PC-9 (cell line): ENCODE measurements around the gene STX16. TPM values are rescaled to one million over a fixed set of nuclear protein-coding genes. Genes with fewer than 3 reads are reported as not detected.

Experiments
- BruUV-seq: library from RNA; stranded (reverse); fragments of 400-500 nt; replicated peaks from 2 replicates; lab custom pipeline; 2021; lab: Mats Ljungman, UMichigan
- CTCF ChIA-PET: fragments of 300-600 bp; sonication (Branson Sonifier 250); formaldehyde crosslinking; loops from one replicate; lab custom pipeline; 2022; ENCODE audit warnings: antibody characterized with exemption; lab: Charles Lee
- POLR2A ChIA-PET: fragments of 300-600 bp; sonication (Branson Sonifier 250); formaldehyde crosslinking; loops from one replicate; lab custom pipeline; 2022; ENCODE audit warnings: antibody characterized with exemption; ENCODE audit not compliant: unreplicated experiment; lab: Charles Lee
- DNase-seq, 2 experiments: peaks; one replicate each; pipeline versions ENCODE4 v3.0.0 to v3.0.0-alpha.2; 2015 to 2022; ENCODE audit warnings: mixed read lengths in 1 of 2
- H2AFZ ChIP-seq: fragments of 200-600 bp; sonication (generic); 2 replicates; pipeline ENCODE4 v1.8.1; 2017; ENCODE audit warnings: antibody characterized with exemption
- H3F3A ChIP-seq: fragments of 200-600 bp; sonication (generic); 2 replicates; pipeline ENCODE4 v1.8.1; 2017; ENCODE audit warnings: antibody characterized with exemption, mild to moderate bottlenecking, low read depth; ENCODE audit not compliant: insufficient read depth
- H3K27ac ChIP-seq: fragments of 200-600 bp; sonication (generic); 2 replicates; pipeline ENCODE4 v1.6.1; 2016; ENCODE audit warnings: mixed run types
- H3K27me3 ChIP-seq: fragments of 200-600 bp; sonication (generic); 2 replicates; pipeline ENCODE4 v1.6.1; 2016; ENCODE audit warnings: low read depth, mixed run types; ENCODE audit not compliant: insufficient read depth
- H3K36me3 ChIP-seq: fragments of 200-600 bp; sonication (generic); 2 replicates; pipeline ENCODE4 v1.6.1; 2016; ENCODE audit warnings: low read depth, mixed run types
- H3K4me1 ChIP-seq: fragments of 200-600 bp; sonication (generic); replicated peaks from 2 replicates; pipeline ENCODE4 v1.6.1; 2016; ENCODE audit warnings: mixed run types; ENCODE audit not compliant: insufficient read depth
- H3K4me2 ChIP-seq: fragments of 200-600 bp; sonication (generic); 2 replicates; pipeline ENCODE4 v1.6.1; 2017; ENCODE audit warnings: mixed run types
- H3K4me3 ChIP-seq: fragments of 200-600 bp; sonication (generic); 2 replicates; pipeline ENCODE4 v1.6.1; 2016; ENCODE audit warnings: mixed run types
- H3K79me2 ChIP-seq: fragments of 200-600 bp; sonication (generic); 2 replicates; pipeline ENCODE4 v1.6.1; 2017; ENCODE audit warnings: low read depth, mixed run types
- H3K9me2 ChIP-seq: fragments of 200-600 bp; sonication (generic); 2 replicates; pipeline ENCODE4 v1.8.1; 2017; ENCODE audit warnings: mild to moderate bottlenecking; ENCODE audit not compliant: insufficient read depth
- H3K9me3 ChIP-seq: fragments of 200-600 bp; sonication (generic); 2 replicates; pipeline ENCODE4 v1.8.1; 2016; ENCODE audit warnings: low read depth; ENCODE audit not compliant: insufficient read depth
- H4K20me1 ChIP-seq: fragments of 200-600 bp; sonication (generic); 2 replicates; pipeline ENCODE4 v1.8.1; 2017; ENCODE audit not compliant: insufficient read depth
- EZH2 ChIP-seq: fragments of 200-600 bp; sonication (generic); IDR thresholded peaks from 2 replicates; pipeline ENCODE4 v1.8.0; 2017; ENCODE audit warnings: antibody characterized with exemption, low read depth
- intact Hi-C: fragments of 100-400 bp; cut with micrococcal nuclease; formaldehyde crosslinking; loops from one replicate; pipeline ENCODE4 v1.10.0; 2022; ENCODE audit not compliant: unreplicated experiment
- total RNA-seq: library from RNA; stranded (reverse); gene quantifications from 2 replicates; pipeline ENCODE4 v1.2.3, GENCODE V29; 2021
- TF ChIP-seq, protein P1 (sequence below): fragments of 200-600 bp; sonication (generic); conservative IDR thresholded peaks from 2 replicates; pipeline ENCODE4 v1.6.1; 2017; ENCODE audit warnings: mixed run types, antibody characterized with exemption, mild to moderate bottlenecking, moderate library complexity

STX16 gene
- total RNA-seq, 1 experiment from 2014 or later, result 76.3 TPM

DNA sequence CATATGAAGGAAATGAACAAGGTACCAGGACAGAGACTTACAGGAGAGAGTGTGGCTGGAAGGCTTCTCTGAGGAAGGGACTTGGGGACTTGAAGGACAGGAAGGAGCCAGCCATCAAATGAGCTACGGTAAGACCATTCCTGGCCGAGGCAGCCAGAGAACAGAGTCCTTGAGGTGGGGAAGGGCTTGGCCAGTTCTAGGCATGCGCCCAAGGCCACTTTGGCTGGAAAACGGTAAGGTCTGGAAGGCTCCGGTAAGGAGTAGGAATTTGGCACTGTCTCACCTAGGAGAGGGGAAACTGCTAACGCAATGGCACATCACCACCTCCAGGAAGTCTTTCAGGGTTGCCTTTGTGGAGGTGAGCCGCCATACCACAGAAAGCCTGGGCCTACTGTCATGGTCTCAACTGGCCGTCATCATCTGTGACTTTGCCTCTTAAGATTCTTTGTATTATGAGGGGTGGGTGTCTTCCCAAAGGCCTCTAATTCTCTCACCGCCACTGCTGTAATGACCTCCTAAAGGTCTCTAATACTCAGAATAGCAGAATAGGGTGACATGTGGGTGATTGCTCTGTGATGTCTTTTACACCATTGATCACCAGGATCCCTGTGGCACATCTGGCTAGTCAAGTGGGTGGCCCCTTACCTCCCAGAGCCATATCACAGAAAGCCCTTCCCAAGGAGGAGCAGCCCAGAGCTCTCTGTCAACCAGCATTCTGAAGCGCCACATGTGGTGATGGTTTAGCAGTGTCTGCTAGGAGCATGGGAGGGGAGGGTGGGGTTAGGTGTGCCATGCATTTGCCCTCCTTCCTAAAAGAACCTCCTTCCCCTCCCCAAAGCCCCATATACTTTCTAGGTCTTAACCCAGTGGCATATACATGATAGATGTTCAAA is 17.7 kb upstream of the STX16 start:
- Histone ChIP-seq H3K4me2 (no peak overlapping the region), H3K4me3 (no peak overlapping the region), H3K9me3 (no peaks in the 10 kb centered on the region), H3K27me3 (no peaks in the 10 kb centered on the region), H3F3A (peaks cover 9% of the 10 kb centered on the region; the same call in 1 of the 2 replicates), H3K4me1 (peaks cover 17% of the 10 kb centered on the region), H3K27ac (no peak overlapping the region), H3K79me2 (no peaks in the 10 kb centered on the region), H3K9me2 (no peaks in the 10 kb centered on the region), H2AFZ (no peak overlapping the region), H3K36me3 (no peaks in the 10 kb centered on the region), H4K20me1 (no peaks in the 10 kb centered on the region)
- no peak for DNase-seq
- ChIA-PET POLR2A (no interaction called here), CTCF (no interaction called here)
- BruUV-seq, result no TSS peak
- intact Hi-C loops, result no loop called here
- TF ChIP-seq, protein P1, sequence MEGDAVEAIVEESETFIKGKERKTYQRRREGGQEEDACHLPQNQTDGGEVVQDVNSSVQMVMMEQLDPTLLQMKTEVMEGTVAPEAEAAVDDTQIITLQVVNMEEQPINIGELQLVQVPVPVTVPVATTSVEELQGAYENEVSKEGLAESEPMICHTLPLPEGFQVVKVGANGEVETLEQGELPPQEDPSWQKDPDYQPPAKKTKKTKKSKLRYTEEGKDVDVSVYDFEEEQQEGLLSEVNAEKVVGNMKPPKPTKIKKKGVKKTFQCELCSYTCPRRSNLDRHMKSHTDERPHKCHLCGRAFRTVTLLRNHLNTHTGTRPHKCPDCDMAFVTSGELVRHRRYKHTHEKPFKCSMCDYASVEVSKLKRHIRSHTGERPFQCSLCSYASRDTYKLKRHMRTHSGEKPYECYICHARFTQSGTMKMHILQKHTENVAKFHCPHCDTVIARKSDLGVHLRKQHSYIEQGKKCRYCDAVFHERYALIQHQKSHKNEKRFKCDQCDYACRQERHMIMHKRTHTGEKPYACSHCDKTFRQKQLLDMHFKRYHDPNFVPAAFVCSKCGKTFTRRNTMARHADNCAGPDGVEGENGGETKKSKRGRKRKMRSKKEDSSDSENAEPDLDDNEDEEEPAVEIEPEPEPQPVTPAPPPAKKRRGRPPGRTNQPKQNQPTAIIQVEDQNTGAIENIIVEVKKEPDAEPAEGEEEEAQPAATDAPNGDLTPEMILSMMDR, result no peak
- no peak for TF ChIP-seq EZH2

DNA sequence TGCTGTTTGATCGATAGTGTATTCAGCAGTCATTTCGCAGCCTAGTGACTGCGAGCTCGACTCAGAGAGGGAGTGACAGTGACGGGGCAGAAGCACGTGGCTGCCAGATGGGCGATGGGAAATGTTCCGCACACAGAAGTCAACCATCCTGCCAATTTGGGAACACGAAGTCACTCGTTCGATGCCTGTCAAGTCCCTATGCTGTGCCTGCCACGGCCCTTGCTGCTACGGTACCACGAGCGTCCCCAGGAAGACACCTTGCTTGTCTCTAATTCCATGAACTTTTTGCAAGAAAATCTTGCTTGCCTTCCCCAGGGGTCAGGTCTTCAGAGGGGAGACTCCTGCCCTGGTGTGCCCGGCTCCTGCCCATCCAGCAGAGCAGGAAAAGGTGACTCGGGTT is 17.0 kb upstream of the STX16 start:
- ChIA-PET CTCF (no interaction called here), POLR2A (no interaction called here)
- H3K27ac ChIP-seq, result no peak overlapping the region
- peaks cover 16% of the 10 kb centered on the region for H3K4me1 ChIP-seq
- H3K9me2 ChIP-seq, result no peaks in the 10 kb centered on the region
- H4K20me1 ChIP-seq, result no peaks in the 10 kb centered on the region
- H3K27me3 ChIP-seq, result no peaks in the 10 kb centered on the region
- peaks cover 9% of the 10 kb centered on the region; the same call in 1 of the 2 replicates for H3F3A ChIP-seq
- H3K4me3 ChIP-seq, result no peak overlapping the region
- no peak overlapping the region for H3K4me2 ChIP-seq
- H2AFZ ChIP-seq, result no peak overlapping the region
- no TSS peak for BruUV-seq
- no peak for DNase-seq
- H3K9me3 ChIP-seq, result no peaks in the 10 kb centered on the region
- TF ChIP-seq, protein P1, result no peak
- TF ChIP-seq EZH2, result no peak
- no peaks in the 10 kb centered on the region for H3K36me3 ChIP-seq
- H3K79me2 ChIP-seq, result no peaks in the 10 kb centered on the region
- intact Hi-C loops, result no loop called here

DNA sequence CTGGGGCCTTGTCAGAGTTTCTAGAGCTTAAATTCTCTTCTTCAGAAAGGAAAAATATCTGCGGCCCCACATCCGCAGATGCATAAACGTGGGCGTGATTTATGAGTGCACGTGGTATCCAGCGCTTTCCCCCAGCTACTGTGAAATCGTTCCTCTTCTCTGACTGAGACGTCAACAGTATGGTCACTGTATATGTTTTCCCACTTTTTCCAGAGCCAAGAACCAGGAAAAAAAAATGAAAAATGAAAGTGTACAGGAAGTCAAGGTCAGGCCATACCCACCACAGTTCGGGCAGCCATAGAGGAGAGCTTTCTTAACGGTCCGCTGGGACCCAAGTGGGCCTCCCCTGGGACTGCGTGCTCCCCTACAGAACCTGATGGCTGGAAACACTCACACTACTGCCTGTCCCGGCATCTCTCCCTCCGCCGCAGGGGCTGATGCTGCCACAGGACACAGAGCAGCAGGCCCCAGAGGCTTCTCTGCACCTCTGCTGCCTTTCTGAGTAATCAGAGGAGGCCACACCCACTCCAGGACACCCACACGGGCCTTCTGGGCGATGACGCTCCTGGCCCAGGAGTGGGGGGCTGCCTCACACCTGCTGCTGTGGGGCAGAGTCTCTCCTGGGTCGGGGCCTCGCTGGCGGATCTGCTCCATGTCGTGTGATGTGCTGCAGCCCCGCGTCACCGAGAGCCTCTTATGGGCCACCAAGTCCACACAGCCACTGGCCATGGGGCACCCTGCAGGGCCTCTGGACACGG is 16.4 kb upstream of the STX16 start:
- Histone ChIP-seq H3K36me3 (no peaks in the 10 kb centered on the region), H3K27me3 (no peaks in the 10 kb centered on the region), H3K9me2 (no peaks in the 10 kb centered on the region), H3K9me3 (no peaks in the 10 kb centered on the region), H2AFZ (no peak overlapping the region), H3K4me2 (no peak overlapping the region), H3F3A (peaks cover 8% of the 10 kb centered on the region; the same call in 1 of the 2 replicates), H3K4me1 (peaks cover 9% of the 10 kb centered on the region), H3K27ac (no peak overlapping the region), H3K4me3 (no peak overlapping the region), H4K20me1 (no peaks in the 10 kb centered on the region), H3K79me2 (no peaks in the 10 kb centered on the region)
- ChIA-PET POLR2A (no interaction called here), CTCF (no interaction called here)
- intact Hi-C loops, result no loop called here
- no peak for DNase-seq
- TF ChIP-seq, protein P1, result no peak
- TF ChIP-seq EZH2, result no peak
- BruUV-seq, result no TSS peak
